H1 (cell line): ENCODE results near the gene EGR1. TPM values are rescaled to one million over a fixed set of nuclear protein-coding genes. Genes with fewer than 3 reads are reported as not detected.

Experiments used
- CTCF ChIA-PET: fragments of 300-600 bp; sonication (Branson Sonifier 250); formaldehyde crosslinking; loops from one replicate; lab custom pipeline; 2021; ENCODE audit not compliant: partially characterized antibody; lab: Charles Lee
- POLR2A ChIA-PET: fragments of 300-600 bp; sonication (Branson Sonifier 250); formaldehyde crosslinking; loops from one replicate; lab custom pipeline; 2021; ENCODE audit warnings: inconsistent platforms; ENCODE audit not compliant: partially characterized antibody; lab: Charles Lee
- DNase-seq, 2 experiments: peaks; one replicate each; pipeline versions ENCODE4 v3.0.0 to v3.0.0-alpha.2; 2010 to 2022; ENCODE audit warnings: low spot score in 2 of 2, low read depth in 1 of 2, mixed read lengths in 1 of 2
- FAIRE-seq: peaks from 2 replicates; lab custom pipeline; 2011; peaks lifted over from hg19 to GRCh38; lab: Jason Lieb, UNC
- H2AFZ ChIP-seq: 2 replicates; pipeline ENCODE4 v1.8.1; 2012; ENCODE audit warnings: low read length, inconsistent platforms
- H2AK5ac ChIP-seq: 2 replicates; pipeline ENCODE4 v1.6.1; 2013; ENCODE audit warnings: low read depth, low read length
- H2BK120ac ChIP-seq: replicated peaks from 2 replicates; pipeline ENCODE3; 2013; ENCODE audit warnings: low read depth, low read length, inconsistent platforms
- H2BK12ac ChIP-seq: 2 replicates; pipeline ENCODE4 v1.6.1; 2013; ENCODE audit warnings: low read depth, low read length
- H2BK15ac ChIP-seq: 2 replicates; pipeline ENCODE4 v1.6.1; 2013; ENCODE audit warnings: low read length
- H2BK20ac ChIP-seq: 2 replicates; pipeline ENCODE4 v1.6.1; 2013; ENCODE audit warnings: low read length
- H2BK5ac ChIP-seq: 2 replicates; pipeline ENCODE4 v1.6.1; 2013; ENCODE audit warnings: low read depth, low read length
- H3K14ac ChIP-seq: 2 replicates; pipeline ENCODE4 v1.6.1; 2013; ENCODE audit warnings: inconsistent platforms; ENCODE audit not compliant: insufficient read length
- H3K18ac ChIP-seq: 2 replicates; pipeline ENCODE4 v1.6.1; 2013; ENCODE audit warnings: low read length; ENCODE audit errors: extremely low read depth
- H3K23ac ChIP-seq: 2 replicates; pipeline ENCODE4 v1.6.1; 2013; ENCODE audit warnings: inconsistent platforms; ENCODE audit not compliant: insufficient read length
- H3K23me2 ChIP-seq: 2 replicates; pipeline ENCODE4 v1.6.1; 2013; ENCODE audit warnings: low read depth, low read length
- H3K27ac ChIP-seq: 2 replicates; pipeline ENCODE4 v1.6.1; 2011; ENCODE audit warnings: low read depth, low read length, inconsistent platforms
- H3K27me3 ChIP-seq, 4 experiments: replicated peaks in 1 of 4; 1 replicate in 1 of 4; 2 replicates in 3 of 4; pipeline versions ENCODE4 v1.6.1 to v1.8.1; 2011 to 2013; ENCODE audit warnings: low read length in 3 of 4, mild to moderate bottlenecking in 3 of 4, inconsistent platforms in 2 of 4, mixed read lengths in 2 of 4, moderate library complexity in 1 of 4; ENCODE audit not compliant: control insufficient read depth in 3 of 4, insufficient read depth in 3 of 4; ENCODE audit errors: extremely low read depth in 1 of 4
- H3K36me3 ChIP-seq, 4 experiments: 2 replicates each; pipeline versions ENCODE4 v1.6.1 to v1.8.1; 2011 to 2013; ENCODE audit warnings: mild to moderate bottlenecking in 4 of 4, low read length in 3 of 4, moderate library complexity in 2 of 4, control low read depth in 1 of 4, inconsistent platforms in 1 of 4; ENCODE audit not compliant: insufficient read depth in 4 of 4, control insufficient read depth in 2 of 4
- H3K4ac ChIP-seq: replicated peaks from 2 replicates; pipeline ENCODE3; 2013; ENCODE audit warnings: low read length, low read depth, mixed read lengths, inconsistent platforms; ENCODE audit not compliant: insufficient read length
- H3K4me1 ChIP-seq, 4 experiments: replicated peaks in 1 of 4; 1 replicate in 1 of 4; 2 replicates in 3 of 4; pipeline versions ENCODE4 v1.6.1 to v1.8.1; 2011 to 2013; ENCODE audit warnings: low read length in 3 of 4, inconsistent platforms in 2 of 4, mixed read lengths in 1 of 4; ENCODE audit not compliant: insufficient read depth in 4 of 4, control insufficient read depth in 3 of 4
- H3K4me2 ChIP-seq, 2 experiments: 2 replicates each; pipeline versions ENCODE4 v1.6.1 to v1.8.1; 2011 to 2013; ENCODE audit warnings: low read depth in 2 of 2, low read length in 2 of 2, control low read depth in 1 of 2, inconsistent platforms in 1 of 2, mild to moderate bottlenecking in 1 of 2; ENCODE audit not compliant: insufficient read depth in 1 of 2
- H3K4me3 ChIP-seq, 4 experiments: fragments of 200-600, 300-600 bp in 1 of 4; sonication (generic), shearing (Covaris generic), sonication (Bioruptor Twin) in 1 of 4; 2 replicates each; pipeline versions ENCODE4 v1.5.1 to v1.8.1; 2011 to 2016; ENCODE audit warnings: low read length in 4 of 4, low read depth in 3 of 4, control low read depth in 2 of 4, inconsistent platforms in 2 of 4, mild to moderate bottlenecking in 2 of 4, mixed read lengths in 1 of 4, moderate library complexity in 1 of 4; ENCODE audit not compliant: insufficient read depth in 2 of 4; ENCODE audit errors: extremely low read depth in 1 of 4
- H3K56ac ChIP-seq: replicated peaks from 2 replicates; pipeline ENCODE3; 2013; ENCODE audit warnings: low read depth, mild to moderate bottlenecking, mixed read lengths, low read length, inconsistent platforms; ENCODE audit not compliant: insufficient read length
- H3K79me1 ChIP-seq: 2 replicates; pipeline ENCODE4 v1.6.1; 2013; ENCODE audit warnings: low read depth, low read length, control low read depth
- H3K79me2 ChIP-seq, 2 experiments: 2 replicates each; pipeline versions ENCODE4 v1.6.1 to v1.8.1; 2012 to 2013; ENCODE audit warnings: low read length in 2 of 2, mild to moderate bottlenecking in 2 of 2, inconsistent platforms in 1 of 2; ENCODE audit not compliant: insufficient read depth in 2 of 2, control insufficient read depth in 1 of 2
- H3K9ac ChIP-seq, 4 experiments: replicated peaks in 1 of 4; 1 replicate in 1 of 4; 2 replicates in 3 of 4; pipeline versions ENCODE4 v1.6.1 to v1.8.1; 2011 to 2013; ENCODE audit warnings: low read depth in 3 of 4, low read length in 3 of 4, control low read depth in 2 of 4, mild to moderate bottlenecking in 2 of 4, moderate library complexity in 2 of 4, inconsistent platforms in 1 of 4; ENCODE audit errors: extremely low read depth in 1 of 4
- H3K9me3 ChIP-seq, 2 experiments: 2 replicates each; pipeline versions ENCODE4 v1.6.1 to v1.8.1; 2012 to 2013; ENCODE audit warnings: mild to moderate bottlenecking in 2 of 2, moderate library complexity in 2 of 2, control low read depth in 1 of 2, inconsistent platforms in 1 of 2, low read depth in 1 of 2, low read length in 1 of 2, mixed read lengths in 1 of 2; ENCODE audit not compliant: insufficient read depth in 2 of 2
- H4K20me1 ChIP-seq, 2 experiments: replicated peaks in 1 of 2; 2 replicates each; pipeline versions ENCODE3 to v1.8.1; 2011 to 2013; ENCODE audit warnings: inconsistent platforms in 2 of 2, low read length in 2 of 2, mild to moderate bottlenecking in 1 of 2; ENCODE audit not compliant: insufficient read depth in 2 of 2, control insufficient read depth in 1 of 2
- H4K5ac ChIP-seq: 2 replicates; pipeline ENCODE4 v1.6.1; 2013; ENCODE audit warnings: low read length, low read depth, mixed read lengths, inconsistent platforms; ENCODE audit not compliant: insufficient read length
- H4K8ac ChIP-seq: 2 replicates; pipeline ENCODE4 v1.8.0; 2013; ENCODE audit warnings: mild to moderate bottlenecking, moderate library complexity, low read length, inconsistent platforms; ENCODE audit not compliant: insufficient read depth; ENCODE audit errors: extremely low read depth
- H4K91ac ChIP-seq: replicated peaks from 2 replicates; pipeline ENCODE3; 2013; ENCODE audit warnings: low read length, mixed read lengths, inconsistent platforms; ENCODE audit not compliant: insufficient read length
- BRCA1 ChIP-seq: IDR thresholded peaks from 2 replicates; pipeline ENCODE4 v1.6.1; 2012; ENCODE audit warnings: low read depth, low read length, improper control_type of control experiment
- CTCF ChIP-seq, 3 experiments: IDR thresholded peaks; 1 replicate in 2 of 3; 2 replicates in 1 of 3; pipeline versions ENCODE4 v1.5.1 to v1.6.1; 2011; ENCODE audit warnings: low read length in 3 of 3, mild to moderate bottlenecking in 3 of 3, inconsistent platforms in 2 of 3, low read depth in 1 of 3, moderate library complexity in 1 of 3; ENCODE audit not compliant: insufficient read depth in 1 of 3; ENCODE audit errors: control extremely low read depth in 1 of 3
- RFX5 ChIP-seq: IDR thresholded peaks from 2 replicates; pipeline ENCODE4 v1.6.1; 2011; ENCODE audit warnings: low read depth, low read length, improper control_type of control experiment, borderline replicate concordance
- RNF2 ChIP-seq: fragments of 200-900, 300-1000 bp; sonication (generic); IDR thresholded peaks from 2 replicates; pipeline ENCODE4 v1.7.1; 2016; ENCODE audit warnings: borderline replicate concordance, low read depth, mild to moderate bottlenecking, antibody characterized with exemption, low read length; ENCODE audit not compliant: poor library complexity, severe bottlenecking; ENCODE audit errors: missing control alignments
- SIN3A ChIP-seq, 2 experiments: IDR thresholded peaks in 1 of 2; conservative IDR thresholded peaks in 1 of 2; 2 replicates each; pipeline ENCODE4 v1.6.1; 2011 to 2012; ENCODE audit warnings: low read length in 2 of 2, improper control_type of control experiment in 1 of 2, low read depth in 1 of 2, mild to moderate bottlenecking in 1 of 2
- SIRT6 ChIP-seq: IDR thresholded peaks from one replicate; pipeline ENCODE4 v1.7.1; 2012; ENCODE audit warnings: low read length, inconsistent platforms
- SP4 ChIP-seq: IDR thresholded peaks from 2 replicates; pipeline ENCODE4 v1.6.1; 2012; ENCODE audit warnings: low read length, inconsistent platforms
- TAF7 ChIP-seq: optimal IDR thresholded peaks from 2 replicates; pipeline ENCODE3; 2011; ENCODE audit warnings: low read depth, mild to moderate bottlenecking, inconsistent platforms, low read length, moderate library complexity, borderline replicate concordance
- WGBS, 2 experiments: shearing (Covaris generic) in 1 of 2; methylation state at CpG; one replicate each; pipeline versions ENCODE4 v1.1.6 to v1.1.7; 2013 to 2015; ENCODE audit warnings: low lambda C conversion rate in 2 of 2, mixed read lengths in 2 of 2, inconsistent platforms in 1 of 2, low coverage in 1 of 2, missing lambda C conversion rate in 1 of 2; ENCODE audit not compliant: insufficient replicate concordance in 2 of 2, insufficient coverage in 1 of 2, insufficient read length in 1 of 2; ENCODE audit errors: extremely low coverage in 1 of 2, missing lambda C conversion rate in 1 of 2; 5-methylcytosine and 5-hydroxymethylcytosine counted together
- polyA plus RNA-seq, 7 experiments: library from polyadenylated mRNA; depleted of rRNA in 3 of 7; stranded (reverse) in 5 of 7; unstranded in 2 of 7; fragments of >200 nt in 5 of 7; fragments of 200-250 nt in 2 of 7; gene quantifications; 1 replicate in 5 of 7; 2 replicates in 1 of 7; 4 replicates in 1 of 7; pipeline versions ENCODE4 v1.2.1 to v1.2.3, GENCODE V29; 2011 to 2013; ENCODE audit warnings: missing spikeins in 2 of 7, mixed read lengths in 2 of 7
- total RNA-seq: library from RNA; stranded (reverse); fragmentation: NEBNext Ultra II Directional; extraction: Animal tissue kit (Norgen Biotek cat#: 25700); gene quantifications from 2 replicates; pipeline ENCODE4 v1.2.1, GENCODE V29; 2021

The EGR1 gene
- total and polyA plus RNA-seq, 2 of the 8 experiments (the other 6 are each of a cell fraction or from before 2014, with no cell fraction given): 16.2 to 35.5 TPM

GRCh38 chr5:138463419-138464007 lies 1.8 kb upstream of the EGR1 start:
- POLR2A ChIA-PET: interaction anchor here (0.6 to 15.1 kb wide), 14 partner anchors 7 to 193 kb away, joined by 3 to 294 read pairs (median 22); partner anchors contain the start of genes ETF1, FAM53C, HSPA9 and REEP2
- Histone ChIP-seq H2AK5ac (no peak overlapping the region), H3K79me1 (no peaks in the 10 kb centered on the region; the same call in 1 of the 2 replicates), H2BK12ac (no peak overlapping the region), H3K9me3 (no peaks in the 10 kb centered on the region), H2AFZ (peak overlapping the region; percentile 37; the same call in 1 of the 2 replicates), H3K4ac (peak overlapping the region; percentile 57), H3K56ac (peak overlapping the region; percentile 79), H3K14ac (no peak overlapping the region), H3K27me3 (peaks cover 0 to 15% (median 13%) of the 10 kb centered on the region in 4 experiments; a peak in 5 of 7 replicates), H4K8ac (peak overlapping the region; percentile 90), H2BK20ac (no peak overlapping the region), H2BK5ac (peak overlapping the region; percentile 90; the same call in 1 of the 2 replicates), H4K91ac (peak overlapping the region; percentile 85), H3K4me2 (peak overlapping the region; percentile 61 to 97), H2BK15ac (peak overlapping the region; percentile 61; the same call in 1 of the 2 replicates), H3K18ac (peak overlapping the region; percentile 38), H3K36me3 (peaks cover 0 to 18% (median 4%) of the 10 kb centered on the region in 4 experiments; a peak in 5 of 8 replicates), H3K23me2 (peaks cover 19% of the 10 kb centered on the region), H3K79me2 (peaks cover 0 to 4% of the 10 kb centered on the region in 2 experiments; a peak in 1 of 4 replicates), H3K27ac (peak overlapping the region; percentile 69; the same call in 1 of the 2 replicates), H4K5ac (peak overlapping the region; percentile 51), H3K4me1 (peaks cover 0 to 11% (median 7%) of the 10 kb centered on the region in 4 experiments; a peak in 6 of 7 replicates), H4K20me1 (peaks cover 11 to 16% of the 10 kb centered on the region in 2 experiments), H3K4me3 (peak overlapping the region; percentile 36 to 90 (median 84)), H3K23ac (no peak overlapping the region), H2BK120ac (no peak overlapping the region), H3K9ac (peak overlapping the region in 3 of 4 experiments; percentile 26 to 80 (median 79); a peak in 6 of 7 replicates)
- FAIRE-seq: no peak
- 15% methylated on average over 18 of the region's 21 CpGs; no CpG with 5 or more reads in 1 of the 2 experiments for WGBS, 2 experiments
- CTCF ChIA-PET: interaction anchor here (0.8 to 24.9 kb wide), 14 partner anchors 13 to 111 kb away, joined by 3 to 532 read pairs (median 4); partner anchors contain the start of gene ETF1
- no peak for DNase-seq
- TF ChIP-seq CTCF (IDR thresholded peaks at IDR 0.05; ENCODE audit: control extremely low read depth in 1 of 3, insufficient read depth in 1 of 3, low read depth in 1 of 3, low read length in 3 of 3) (peak in 2 of 3 experiments; percentile 21 to 53; a peak in 3 of 4 replicates), RNF2 (no peak), TAF7 (no peak), SIRT6 (no peak), SIN3A (conservative IDR thresholded peaks at IDR 0.05 in 1 of 2, IDR thresholded peaks at IDR 0.05 in 1 of 2; ENCODE audit: low read depth in 1 of 2, low read length in 2 of 2) (no peak), BRCA1 (no peak), RFX5 (no peak), SP4 (no peak)
